GM20000 (cell line): ENCODE results near the gene SHC4.

Source experiments
- DNase-seq: peaks from one replicate; pipeline ENCODE4 v3.0.0; 2012; ENCODE audit warnings: low spot score
- CTCF ChIP-seq: IDR thresholded peaks from 2 replicates; pipeline ENCODE4 v1.5.1; 2012; ENCODE audit warnings: mild to moderate bottlenecking, control low read depth; ENCODE audit errors: extremely low read depth, missing control alignments

The SHC4 gene

GRCh38 chr15:48883699-48884098 is 80.0 kb downstream of the SHC4 start:
- DNase-seq, result no peak
- TF ChIP-seq CTCF, result no peak

- no peak for DNase-seq
- TF ChIP-seq CTCF, result no peak
These were observed 83.6 kb downstream of the SHC4 start for GRCh38 chr15:48880070-48880634.

- no peak for TF ChIP-seq CTCF
- DNase-seq, result peak; percentile 86
These were observed 85.8 kb downstream of the SHC4 start, which contains the start of gene EID1 for GRCh38 chr15:48877630-48878595. EID1 (plus strand) TSS chr15:48878134; CDS start chr15:48878177, 43 bp downstream.

GRCh38 chr15:48876057-48876456 is 87.7 kb downstream of the SHC4 start:
- DNase-seq, result no peak
- no peak for TF ChIP-seq CTCF

GRCh38 chr15:48875241-48875960 is 88.3 kb downstream of the SHC4 start:
- no peak for DNase-seq
- TF ChIP-seq CTCF, result no peak

GRCh38 chr15:48872632-48873031 is 91.1 kb downstream of the SHC4 start:
- no peak for TF ChIP-seq CTCF
- no peak for DNase-seq
